NB4 (cell line): ENCODE data around the gene LRRN3.

Source experiments
- CTCF ChIP-seq: IDR thresholded peaks from one replicate; pipeline ENCODE4 v1.5.1; 2012; ENCODE audit warnings: low read depth, low read length
- MAX ChIP-seq: IDR thresholded peaks from 2 replicates; pipeline ENCODE4 v1.6.1; 2011; ENCODE audit warnings: low read depth, low read length
- POLR2A ChIP-seq: IDR thresholded peaks from 2 replicates; pipeline ENCODE4 v1.6.1; 2011; ENCODE audit warnings: mild to moderate bottlenecking; ENCODE audit not compliant: insufficient read length; ENCODE audit errors: extremely low read depth

DNA sequence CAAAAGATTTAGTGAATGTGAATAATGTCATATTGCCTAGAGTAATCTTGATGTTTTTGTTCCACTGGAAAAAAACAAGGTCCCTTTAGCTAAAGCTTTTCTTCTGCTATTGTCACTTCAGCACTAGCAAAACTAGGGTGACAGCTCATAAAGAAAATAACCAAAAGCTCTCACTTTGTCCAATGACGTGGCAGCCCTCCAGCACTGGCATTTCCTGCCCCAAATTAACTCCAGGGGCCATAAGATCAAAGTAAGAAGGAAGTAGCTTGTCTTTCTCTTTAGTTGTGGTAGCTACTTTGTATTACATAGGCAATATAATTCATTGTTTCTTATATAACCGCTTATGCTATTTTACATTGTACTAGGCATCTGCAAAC, 47.3 kb downstream of the LRRN3 start:
- TF ChIP-seq POLR2A (no peak), CTCF (no peak), MAX (no peak)
